HepG2 (cell line): ENCODE data around the gene IFNL1. TPM values are rescaled to one million over a fixed set of nuclear protein-coding genes. Genes with fewer than 3 reads are reported as not detected.

Experiments used
- ATAC-seq: fragments of 200-7000 bp; cut with Tn5 transposase; 3 replicates; pipeline ENCODE4 v1.9.1; 2020; ENCODE audit warnings: mild to moderate bottlenecking, moderate library complexity
- BruUV-seq: library from RNA; stranded (reverse); fragments of 400-500 nt; replicated peaks from 2 replicates; lab custom pipeline; 2021; lab: Mats Ljungman, UMichigan
- CTCF ChIA-PET: fragments of 300-600 bp; formaldehyde crosslinking; extraction: SDS; loops from one replicate; lab custom pipeline; 2021; ENCODE audit warnings: low total read pairs, inconsistent platforms, low intra/inter-chr PET ratio; lab: Yijun Ruan, JAX
- POLR2A ChIA-PET: fragments of 350-600 bp; sonication (Branson Sonifier 250); formaldehyde crosslinking; loops from one replicate; lab custom pipeline; 2020; ENCODE audit warnings: antibody characterized with exemption, inconsistent platforms; lab: Yijun Ruan, JAX
- DNase-seq: peaks from one replicate; pipeline ENCODE4 v3.0.0-alpha.2; 2015; ENCODE audit warnings: low spot score
- FAIRE-seq: peaks from 3 replicates; lab custom pipeline; 2011; peaks lifted over from hg19 to GRCh38; lab: Jason Lieb, UNC
- H2AFZ ChIP-seq: one replicate; pipeline ENCODE4 v1.6.1; 2011; ENCODE audit warnings: low read length, inconsistent platforms
- H3K27ac ChIP-seq: fragments of 300-600 bp; 3 replicates; pipeline ENCODE4 v1.8.0; 2011; ENCODE audit warnings: mixed run types, mild to moderate bottlenecking, mixed read lengths, low read length, inconsistent platforms; ENCODE audit not compliant: insufficient read depth; ENCODE audit errors: extremely low read length
- H3K27me3 ChIP-seq, 2 experiments: fragments of 200-600 bp in 1 of 2; 2 replicates in 1 of 2; 3 replicates in 1 of 2; pipeline versions ENCODE4 v1.6.0 to v1.8.0; 2011; ENCODE audit warnings: low read length in 2 of 2, mild to moderate bottlenecking in 2 of 2, moderate library complexity in 2 of 2, inconsistent platforms in 1 of 2; ENCODE audit not compliant: insufficient read depth in 2 of 2, control insufficient read depth in 1 of 2
- H3K36me3 ChIP-seq, 2 experiments: fragments of 200-600 bp in 1 of 2; replicated peaks in 1 of 2; 2 replicates in 1 of 2; 3 replicates in 1 of 2; pipeline versions ENCODE4 v1.5.1 to v1.8.0; 2011; ENCODE audit warnings: low read length in 2 of 2, inconsistent platforms in 1 of 2; ENCODE audit not compliant: insufficient read depth in 2 of 2, control insufficient read depth in 1 of 2
- H3K4me1 ChIP-seq: 2 replicates; pipeline ENCODE4 v1.5.1; 2012; ENCODE audit warnings: low read length, inconsistent platforms; ENCODE audit not compliant: insufficient read depth
- H3K4me2 ChIP-seq: 2 replicates; pipeline ENCODE4 v1.6.0; 2011; ENCODE audit warnings: low read depth, low read length, inconsistent platforms
- H3K4me3 ChIP-seq, 3 experiments: fragments of 200-600 bp in 1 of 3; sonication (generic), shearing (Covaris generic) in 1 of 3; replicated peaks in 1 of 3; 2 replicates each; pipeline ENCODE4 v1.5.1; 2011 to 2016; ENCODE audit warnings: low read length in 3 of 3, inconsistent platforms in 2 of 3, low read depth in 2 of 3, mild to moderate bottlenecking in 2 of 3, control low read depth in 1 of 3, mixed read lengths in 1 of 3; ENCODE audit not compliant: insufficient read depth in 1 of 3
- H3K79me2 ChIP-seq: one replicate; pipeline ENCODE4 v1.6.1; 2011; ENCODE audit warnings: low read length, inconsistent platforms; ENCODE audit not compliant: insufficient read depth
- H3K9ac ChIP-seq: 2 replicates; pipeline ENCODE4 v1.6.0; 2011; ENCODE audit warnings: mild to moderate bottlenecking, low read depth, low read length, inconsistent platforms; ENCODE audit not compliant: insufficient read depth
- H3K9me3 ChIP-seq: 2 replicates; pipeline ENCODE4 v1.5.1; 2012; ENCODE audit warnings: mild to moderate bottlenecking, low read length
- H4K20me1 ChIP-seq: 2 replicates; pipeline ENCODE4 v1.6.0; 2011; ENCODE audit warnings: inconsistent platforms, mild to moderate bottlenecking, low read length, moderate library complexity; ENCODE audit not compliant: insufficient read depth
- IRF9 ChIP-seq: sonication (generic); formaldehyde crosslinking; IDR thresholded peaks from 2 replicates; pipeline ENCODE4 v1.8.0; 2022; ENCODE audit warnings: missing genetic modification reagents, mild to moderate bottlenecking, borderline replicate concordance
- RAD51 ChIP-seq: fragments of 450-650 bp; IDR thresholded peaks from 2 replicates; pipeline ENCODE4 v1.6.1; 2016; ENCODE audit warnings: borderline replicate concordance
- ZNF629 ChIP-seq: sonication (generic); formaldehyde crosslinking; conservative IDR thresholded peaks from 2 replicates; pipeline ENCODE4 v1.5.0; 2020; ENCODE audit warnings: missing genetic modification reagents
- WGBS: methylation state at CpG from one replicate; pipeline ENCODE4 v1.1.6; 2017; ENCODE audit warnings: low lambda C conversion rate; 5-methylcytosine and 5-hydroxymethylcytosine counted together
- in situ Hi-C: cut with HindIII; loops from 2 replicates; pipeline ENCODE4 v1.10.0; 2017; ENCODE audit warnings: low pct_unique_long_range_greater_than_20kb; ENCODE audit not compliant: extremely low pct_ligation_motif_present
- intact Hi-C: fragments of 100-400 bp; cut with micrococcal nuclease; formaldehyde crosslinking; loops from one replicate; pipeline ENCODE4 v1.10.0; 2022; ENCODE audit not compliant: unreplicated experiment
- polyA plus RNA-seq, 8 experiments: library from polyadenylated mRNA; depleted of rRNA in 3 of 8; stranded (reverse) in 7 of 8; unstranded in 1 of 8; fragments of >200 nt; fragmentation: Illumina TruSeq in 4 of 8; extraction: Trizol in 4 of 8; gene quantifications; 2 replicates each; pipeline versions ENCODE4 v1.2.1 to v1.2.3, GENCODE V29; 2011 to 2016; ENCODE audit warnings: low read depth in 4 of 8, missing spikeins in 1 of 8, mixed read lengths in 1 of 8; ENCODE audit not compliant: insufficient read depth in 1 of 8
- total RNA-seq, 5 experiments: library from RNA; depleted of rRNA; stranded (reverse); fragments of >200 nt; fragmentation: Illumina TruSeq; extraction: Trizol; gene quantifications; 2 replicates each; pipeline ENCODE4 v1.2.3, GENCODE V29; 2016; ENCODE audit warnings: low read depth in 1 of 5

The IFNL1 gene
- total and polyA plus RNA-seq, 2 of the 13 experiments (the other 11 are each of a cell fraction or from before 2014, with no cell fraction given): not detected

- Histone ChIP-seq H3K36me3 (no peaks in the 10 kb centered on the region), H2AFZ (no peak overlapping the region), H3K9ac (no peak overlapping the region), H3K4me3 (no peak overlapping the region), H3K27ac (no peak overlapping the region), H4K20me1 (no peaks in the 10 kb centered on the region), H3K4me2 (no peak overlapping the region), H3K4me1 (peaks cover 55% of the 10 kb centered on the region), H3K9me3 (no peaks in the 10 kb centered on the region), H3K27me3 (no peaks in the 10 kb centered on the region), H3K79me2 (no peaks in the 10 kb centered on the region)
- 83% methylated on average over 6 of the region's 6 CpGs for WGBS
- DNase-seq (no peak), FAIRE-seq (no peak), ATAC-seq (no peak)
- ChIA-PET POLR2A (no interaction called here), CTCF (no interaction called here)
- intact Hi-C loops (no loop called here), in situ Hi-C loops (no loop called here)
- peak; percentile 80 for TF ChIP-seq ZNF629
- TF ChIP-seq IRF9 (CRISPR knock-in tag): no peak
- BruUV-seq: no TSS peak
Observed at GRCh38 chr19:39333507-39333906, 37.3 kb downstream of the IFNL1 start.

- in situ Hi-C loops: no loop called here
- POLR2A ChIA-PET: no interaction called here
Observed at GRCh38 chr19:39334444-39334976, 38.3 kb downstream of the IFNL1 start.

More at GRCh38 chr19:39334444-39334976, 38.3 kb downstream of the IFNL1 start:
- no peaks in the 10 kb centered on the region for H3K79me2 ChIP-seq
- peaks cover 60% of the 10 kb centered on the region for H3K4me1 ChIP-seq
- no peak for TF ChIP-seq RAD51
- peak; percentile 66 for TF ChIP-seq ZNF629
- H4K20me1 ChIP-seq: no peaks in the 10 kb centered on the region
- DNase-seq (no peak), FAIRE-seq (no peak), ATAC-seq (no peak)
- H3K4me2 ChIP-seq: no peak overlapping the region
- WGBS: 61% methylated on average over 5 of the region's 5 CpGs
- intact Hi-C loops: no loop called here
- CTCF ChIA-PET: no interaction called here
- H3K27ac ChIP-seq: no peak overlapping the region
- BruUV-seq: no TSS peak
- H3K36me3 ChIP-seq: no peaks in the 10 kb centered on the region
- no peaks in the 10 kb centered on the region for H3K27me3 ChIP-seq
- H3K4me3 ChIP-seq: no peak overlapping the region
- H2AFZ ChIP-seq: no peak overlapping the region
- no peak overlapping the region for H3K9ac ChIP-seq
- no peaks in the 10 kb centered on the region for H3K9me3 ChIP-seq
